ENCODE measurements around the gene SPAG9.

The SPAG9 gene

DNA sequence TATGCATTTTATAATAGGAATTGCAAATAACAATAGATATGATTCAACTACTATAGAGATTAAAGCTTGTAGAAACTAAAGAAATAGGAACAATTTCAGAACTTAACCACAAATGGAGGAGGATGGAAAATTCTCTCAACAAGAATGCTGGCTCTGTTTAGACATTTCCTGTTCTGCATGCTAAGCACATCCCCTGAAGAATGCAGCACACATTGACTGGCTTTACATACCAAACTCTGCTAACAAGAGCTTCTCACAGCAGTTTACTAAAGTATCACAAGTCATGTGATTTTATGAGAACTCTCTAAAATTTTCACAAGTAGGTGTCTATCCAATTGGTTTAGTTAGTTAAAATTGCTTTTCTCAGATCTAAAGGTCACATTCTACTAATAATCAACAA, 85.2 kb downstream of the SPAG9 start:
- peak; percentile 67 for DNase-seq (ENCODE audit: low read depth)

DNA sequence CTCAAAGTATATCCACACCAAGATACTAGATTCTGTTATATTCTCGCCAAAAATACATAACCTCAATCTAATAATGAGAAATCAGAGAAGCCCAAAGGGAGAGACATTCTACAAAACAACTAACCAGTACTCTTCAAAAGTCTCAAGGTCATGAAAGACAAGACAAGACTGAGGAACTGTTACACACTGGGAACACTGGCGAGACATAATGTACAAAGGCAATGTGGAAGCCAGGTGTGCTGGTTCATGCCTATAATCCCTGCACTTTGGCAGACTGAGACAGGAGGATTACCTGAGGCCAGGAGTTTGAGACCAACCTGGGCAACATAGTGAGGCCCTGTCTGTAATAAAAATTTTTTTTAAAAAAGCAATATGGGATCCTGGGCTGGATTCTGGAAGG, 85.9 kb downstream of the SPAG9 start:
- no peak for DNase-seq (ENCODE audit: low read depth)

DNA sequence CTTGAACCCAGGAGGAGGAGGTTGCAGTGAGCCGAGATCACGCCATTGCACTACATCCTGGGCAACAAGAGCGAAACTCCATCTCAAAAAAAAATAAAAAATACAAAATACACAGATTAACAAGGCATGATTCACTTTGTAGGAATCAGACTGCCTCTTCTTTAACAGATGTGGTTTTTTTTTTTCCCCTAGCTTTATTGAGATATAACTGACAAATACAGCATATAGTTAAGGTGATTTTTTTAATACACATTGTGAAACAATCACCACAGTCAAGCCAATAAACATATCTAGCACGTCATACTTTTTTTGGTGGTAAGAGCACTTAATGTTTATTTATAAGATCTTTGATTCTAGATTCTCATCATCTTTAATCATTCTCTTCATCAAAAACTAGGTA, 87.8 kb downstream of the SPAG9 start:
- DNase-seq (ENCODE audit: low read depth), result no peak

DNA sequence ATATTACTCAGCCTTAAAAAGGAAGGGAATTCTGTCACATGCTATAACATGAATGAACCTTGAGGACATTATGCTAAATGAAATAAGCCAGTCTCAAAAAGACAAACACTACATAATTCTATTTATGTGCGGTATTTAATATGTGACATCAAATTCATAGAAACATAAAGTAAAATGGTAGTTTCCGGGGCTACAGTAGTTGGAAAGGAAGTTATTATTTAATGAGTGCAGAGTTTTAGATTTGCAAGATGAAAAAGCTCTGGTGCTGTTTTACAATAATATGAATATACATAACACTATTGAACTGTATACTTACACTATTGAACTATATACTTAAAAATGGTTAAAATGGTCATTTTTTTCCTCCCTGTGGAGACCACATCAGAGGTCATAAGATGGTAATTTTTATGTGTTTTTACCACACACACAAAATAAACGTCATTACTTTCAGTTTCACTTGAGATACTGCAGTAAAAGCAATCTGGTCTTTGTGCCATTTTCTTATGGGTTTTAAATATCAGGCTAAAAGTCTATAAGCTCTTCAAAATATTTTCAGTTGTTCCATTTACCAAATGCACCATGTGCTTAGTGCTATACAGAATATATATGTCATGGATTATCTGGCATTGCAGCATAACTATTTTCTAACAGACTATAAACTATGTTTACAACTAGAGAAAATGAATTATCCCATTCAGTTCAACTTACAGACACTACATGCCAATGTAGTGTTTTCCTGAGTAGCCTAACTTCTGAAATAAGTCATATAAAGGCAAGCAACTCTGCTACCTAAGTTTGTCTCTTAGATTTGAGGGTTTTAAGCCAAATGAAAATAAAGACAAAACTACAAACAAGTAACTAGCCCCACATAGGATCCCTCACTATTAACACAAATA, 90.9 kb downstream of the SPAG9 start:
- peak; percentile 40 for DNase-seq (ENCODE audit: low read depth)

DNA sequence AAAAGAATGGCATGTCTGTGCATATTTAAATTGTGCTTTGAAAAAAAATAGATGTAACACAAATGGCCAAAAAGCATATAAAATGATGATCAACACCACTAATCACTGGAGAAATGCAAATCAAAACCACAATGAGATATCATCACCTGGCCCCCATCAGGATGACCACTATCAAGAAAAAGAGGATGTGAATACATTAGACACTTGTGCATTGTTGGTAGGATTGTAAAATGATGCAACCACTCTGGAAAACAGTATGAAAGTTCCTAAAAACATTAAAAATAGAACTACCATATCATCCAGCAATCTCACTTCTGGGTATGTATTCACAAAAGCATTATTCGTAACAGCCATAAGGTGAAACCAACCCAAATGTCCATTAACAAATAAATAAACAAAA, 91.5 kb downstream of the SPAG9 start:
- DNase-seq (ENCODE audit: low read depth), result no peak

DNA sequence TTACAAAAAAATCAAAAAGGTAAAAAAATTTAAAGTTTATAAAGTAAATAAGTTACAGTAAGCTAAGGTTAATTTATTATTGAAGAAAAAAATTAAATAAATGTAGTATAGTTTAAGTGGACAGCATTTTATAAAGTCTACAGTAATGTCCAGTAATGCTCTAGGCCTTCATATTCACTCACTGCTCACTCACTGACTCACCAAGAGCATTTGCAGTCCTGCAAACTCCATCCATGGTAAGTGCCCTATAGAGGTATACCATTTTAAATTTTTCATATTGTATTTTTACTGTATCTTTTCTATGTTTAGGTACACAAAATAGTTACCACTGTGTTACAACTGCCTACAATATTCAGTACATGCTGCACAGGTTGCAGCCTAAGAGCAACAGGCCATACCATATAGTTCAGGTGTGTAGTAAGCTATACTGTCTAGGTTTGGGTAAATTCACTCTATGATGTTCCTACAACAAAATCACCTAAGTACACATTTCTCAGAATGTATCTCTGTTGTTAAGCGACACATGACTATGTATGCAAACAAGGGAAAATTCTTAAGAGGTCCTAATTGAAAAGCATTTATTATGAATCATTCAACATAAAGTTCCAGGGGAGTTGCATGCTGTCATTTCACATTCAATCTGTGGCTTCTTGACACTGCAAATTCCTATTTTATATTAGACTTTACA, 92.3 kb downstream of the SPAG9 start:
- DNase-seq (ENCODE audit: low read depth), result no peak

DNA sequence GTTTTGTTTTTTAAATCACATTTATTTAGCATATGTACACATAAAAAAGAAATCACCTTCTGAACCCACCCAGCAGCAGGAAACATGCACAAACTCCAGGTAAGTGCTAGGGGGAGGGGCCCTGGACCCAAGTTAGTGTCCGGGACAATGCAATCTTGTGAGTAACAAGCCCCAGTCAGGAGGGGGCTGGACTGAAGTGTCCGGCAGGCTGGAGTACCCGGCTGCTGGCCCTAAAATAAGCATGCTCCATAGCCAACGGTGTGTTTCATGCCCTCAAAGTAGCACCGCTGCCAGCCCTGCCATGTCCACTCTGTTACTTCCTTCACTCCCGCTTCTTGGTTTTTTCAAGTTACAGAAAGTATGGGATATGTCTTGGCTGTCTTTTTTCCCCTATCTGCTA, 102.1 kb downstream of the SPAG9 start:
- DNase-seq (ENCODE audit: low read depth), result no peak

DNA sequence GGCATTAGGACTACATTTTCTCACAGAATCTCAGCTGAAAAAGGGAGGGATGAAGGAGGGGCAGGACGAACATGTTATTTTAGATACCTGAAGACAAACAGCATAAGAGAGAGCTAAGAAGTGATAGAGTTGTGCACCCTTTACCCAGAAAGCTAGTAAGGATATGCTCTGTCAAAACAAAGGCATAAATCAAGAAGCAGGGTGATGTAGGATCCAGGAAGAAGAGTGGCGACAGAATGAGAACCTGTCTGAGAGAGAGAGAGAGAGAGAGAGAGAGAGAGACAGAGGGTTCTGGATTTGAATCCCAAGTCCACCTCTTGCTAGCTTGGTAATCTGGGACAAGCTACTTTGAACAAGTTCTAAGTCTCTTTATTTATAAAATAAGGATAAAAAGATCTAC, 103.4 kb downstream of the SPAG9 start:
- no peak for DNase-seq (ENCODE audit: low read depth)

DNA sequence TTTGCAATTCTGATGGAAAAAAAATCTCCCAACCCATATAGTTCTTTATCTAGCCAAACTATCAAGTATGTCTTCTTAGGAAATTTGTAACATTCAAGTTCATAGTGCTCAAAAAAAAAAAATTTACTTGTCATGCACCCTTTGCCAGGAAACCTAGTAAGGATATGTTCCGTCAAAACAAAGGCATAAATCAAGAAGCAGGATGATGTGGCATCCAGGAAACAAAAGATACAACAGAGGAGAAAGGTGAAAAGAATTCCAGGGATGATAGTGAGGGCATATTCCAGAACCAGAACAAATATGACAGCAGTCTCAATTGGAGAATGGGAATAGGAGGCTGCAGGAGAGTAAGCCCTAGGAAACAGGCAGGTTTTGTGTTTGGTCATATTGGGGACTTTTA, 104.6 kb downstream of the SPAG9 start:
- DNase-seq (ENCODE audit: low read depth), result no peak

DNA sequence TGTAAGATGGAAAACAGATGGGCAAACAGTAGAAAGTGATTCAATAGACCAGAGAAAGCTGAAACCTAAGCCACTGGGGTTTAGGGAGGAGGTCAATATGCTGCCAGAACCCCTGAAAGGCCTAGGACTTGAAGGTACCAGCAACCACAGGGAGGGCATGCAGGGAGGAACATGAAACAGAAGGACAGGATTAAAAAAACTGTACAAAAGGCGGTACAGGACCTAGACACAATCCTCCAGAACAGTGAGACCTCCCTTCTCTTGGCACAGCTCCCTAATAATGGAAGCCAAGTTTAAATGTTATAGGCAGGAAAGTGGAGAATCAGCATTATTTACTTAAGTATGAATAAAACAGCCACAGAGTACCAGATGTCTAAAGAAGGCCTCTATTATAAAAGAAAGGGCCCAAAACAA, 105.5 kb downstream of the SPAG9 start:
- peak; percentile 49 for DNase-seq (ENCODE audit: low read depth)

DNA sequence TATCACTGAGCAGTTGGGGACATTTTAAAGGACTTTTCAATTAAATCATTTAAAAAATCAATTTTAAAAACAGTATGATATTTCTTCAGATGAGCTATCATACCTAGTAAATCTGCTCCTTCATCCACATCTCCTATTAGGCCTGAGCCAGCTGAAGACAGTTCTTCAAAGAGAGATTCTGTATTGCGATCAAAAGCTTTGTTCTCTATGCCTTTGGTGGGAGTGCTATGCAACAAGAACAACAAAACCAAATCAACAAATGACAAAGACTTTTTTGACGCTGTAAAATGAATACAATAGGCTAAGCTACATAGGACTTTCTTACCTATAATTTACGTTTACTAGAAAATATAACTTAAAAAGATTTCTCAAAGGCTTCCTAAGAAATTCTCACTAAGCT, 106.5 kb downstream of the SPAG9 start:
- DNase-seq (ENCODE audit: low read depth), result no peak

DNA sequence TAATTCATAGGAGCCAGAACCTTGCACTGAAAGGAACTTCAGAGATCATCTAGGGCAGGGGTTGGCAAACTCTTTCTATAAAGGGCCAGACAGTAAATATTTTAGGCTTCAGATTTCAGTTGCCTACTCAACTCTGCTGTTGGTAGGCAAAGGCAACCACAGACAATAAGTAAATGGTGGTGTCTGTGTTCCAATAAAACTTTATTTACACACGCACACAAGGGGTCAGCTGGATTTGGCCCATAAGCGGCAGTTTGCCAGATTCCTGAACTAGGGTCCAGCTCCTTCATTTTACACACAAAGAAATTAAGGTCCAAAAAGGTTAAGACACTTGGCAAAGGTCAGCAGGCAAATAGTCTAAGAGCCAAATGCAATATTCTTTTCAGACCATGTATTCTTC, 107.3 kb downstream of the SPAG9 start:
- DNase-seq (ENCODE audit: low read depth), result no peak

DNA sequence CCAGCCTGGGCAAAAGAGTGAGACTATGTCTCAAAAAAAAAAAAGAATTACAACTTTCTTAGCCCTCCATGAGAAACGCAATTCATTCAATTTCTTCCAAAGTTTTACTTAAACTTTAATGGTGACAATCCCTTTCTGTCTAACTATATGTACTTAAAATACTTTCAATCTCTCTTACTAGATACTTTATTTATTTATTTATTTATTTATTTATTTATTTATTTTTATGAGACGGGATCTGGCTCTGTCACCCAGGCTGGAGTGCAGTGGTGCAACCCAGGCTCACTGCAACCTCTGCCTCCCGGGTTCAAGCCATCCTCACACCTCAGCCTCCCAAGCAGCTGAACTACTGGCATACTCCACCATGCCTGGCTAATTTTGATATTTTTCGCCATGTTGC, 108.1 kb downstream of the SPAG9 start:
- DNase-seq (ENCODE audit: low read depth), result no peak

DNA sequence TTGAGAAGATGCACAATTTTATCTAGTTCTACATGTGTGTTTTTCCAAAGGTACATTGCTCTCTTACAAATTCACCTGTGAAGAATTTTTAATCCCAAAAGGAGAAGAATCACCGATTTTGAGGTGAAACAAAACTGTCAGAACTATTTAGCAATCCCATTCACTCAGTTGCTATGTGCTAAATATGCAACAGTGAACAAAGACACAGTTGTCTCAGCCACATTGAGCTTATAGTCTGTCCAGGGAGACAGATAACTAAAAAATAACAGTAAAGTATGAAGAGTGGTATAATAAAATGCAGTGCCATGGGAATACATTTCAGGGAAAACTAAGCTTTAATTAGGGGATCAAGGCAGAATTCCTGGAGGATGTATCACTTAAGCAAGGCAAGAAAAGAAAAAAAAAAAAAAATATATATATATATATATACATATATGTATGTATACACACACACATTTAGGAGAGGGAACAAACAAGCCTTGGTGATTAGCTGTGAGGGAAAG, 110.4 kb downstream of the SPAG9 start:
- DNase-seq (ENCODE audit: low read depth), result no peak

DNA sequence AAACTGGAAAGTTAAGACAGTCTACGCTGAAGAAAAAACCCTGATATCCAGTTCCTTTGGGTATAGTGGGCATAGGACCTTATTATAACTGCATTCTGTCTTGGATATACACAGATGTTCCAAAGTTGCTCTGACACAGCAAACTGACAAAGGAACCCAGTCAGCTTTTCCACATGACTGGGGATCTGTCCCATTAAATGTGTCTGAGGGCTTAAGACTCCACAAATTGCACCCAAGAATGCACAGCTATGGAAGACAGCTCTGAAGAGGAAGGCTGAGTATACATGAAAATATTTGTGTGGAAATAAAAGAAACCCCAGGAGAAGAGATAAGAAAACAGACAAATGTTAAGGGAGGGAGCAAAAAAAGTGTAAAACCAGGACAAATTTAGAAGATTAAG, 114.1 kb downstream of the SPAG9 start:
- peak; percentile 67 for DNase-seq (ENCODE audit: low read depth)

DNA sequence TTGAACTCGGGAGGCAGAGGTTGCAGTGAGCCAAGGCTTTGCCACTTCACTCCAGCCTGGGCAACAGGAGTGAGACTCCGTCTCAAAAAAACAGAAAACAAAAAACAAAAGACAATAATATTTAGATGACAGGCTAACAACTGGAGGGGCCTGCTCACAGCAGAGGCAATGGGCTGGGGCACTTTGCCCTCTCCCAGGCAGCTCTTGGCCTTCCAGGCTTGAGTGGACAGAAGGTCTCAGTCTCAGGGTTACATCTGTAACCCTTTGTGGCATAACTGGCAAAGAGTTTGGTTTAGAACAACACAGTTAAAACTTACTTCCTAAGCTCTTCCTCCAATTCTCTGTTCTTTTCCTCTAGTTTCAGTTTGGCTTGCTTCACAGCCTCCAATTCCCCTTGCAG, 114.9 kb downstream of the SPAG9 start:
- no peak for DNase-seq (ENCODE audit: low read depth)

DNA sequence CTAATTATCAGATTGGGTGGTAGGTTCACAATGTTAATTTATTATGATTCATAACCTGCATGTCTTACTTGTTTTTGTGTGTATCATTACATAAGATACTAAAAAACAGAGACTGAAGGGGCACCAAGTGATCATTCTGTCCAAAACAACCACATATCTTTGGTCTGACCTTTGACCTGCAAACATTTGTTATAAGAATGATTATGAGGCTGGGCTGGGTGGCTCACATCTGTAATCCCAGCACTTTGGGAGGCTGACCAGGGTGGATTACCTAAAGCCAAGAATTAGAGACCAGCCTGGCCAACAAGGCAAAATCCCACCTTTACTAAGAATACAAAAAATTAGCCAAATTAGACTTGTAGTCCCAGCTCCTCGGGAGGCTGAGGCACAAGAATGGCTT, 116.4 kb downstream of the SPAG9 start:
- no peak for DNase-seq (ENCODE audit: low read depth)

DNA sequence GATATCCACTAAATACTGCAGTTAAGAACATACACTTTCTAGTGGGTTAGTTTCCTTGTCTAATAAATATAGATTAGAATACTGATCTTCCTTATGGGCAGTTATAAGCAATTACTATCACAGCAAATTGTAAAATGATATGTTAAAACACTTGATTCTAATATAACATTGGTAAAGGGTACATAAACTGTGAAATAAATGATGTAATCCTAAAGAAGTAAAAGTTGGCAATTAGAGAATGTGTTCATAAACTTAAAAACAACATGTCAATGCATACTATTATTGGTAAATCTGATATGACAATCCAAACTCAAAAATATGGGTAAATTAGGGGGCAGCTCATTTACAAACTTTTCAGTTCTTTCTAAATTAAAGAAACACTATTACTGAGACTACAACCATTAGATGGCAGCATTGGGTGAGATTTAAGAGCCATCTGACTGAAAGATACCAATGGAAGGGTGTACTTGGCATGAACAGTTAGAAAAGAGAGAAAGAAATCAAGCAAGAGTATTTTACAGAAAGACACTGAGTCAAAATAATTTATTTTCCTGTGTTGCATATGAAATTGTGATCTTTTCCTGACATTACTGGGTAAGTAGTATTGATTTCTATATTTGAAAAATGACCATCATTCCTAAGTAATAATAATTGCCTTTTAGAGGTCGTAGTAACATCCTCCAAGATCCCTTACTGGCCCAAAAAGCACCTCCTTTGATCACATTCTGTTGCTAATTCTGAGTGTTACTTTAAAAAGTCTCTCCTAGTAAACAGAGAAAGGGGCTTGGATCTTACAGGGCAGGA, 119.6 kb downstream of the SPAG9 start:
- peak; percentile 55 for DNase-seq (ENCODE audit: low read depth)

DNA sequence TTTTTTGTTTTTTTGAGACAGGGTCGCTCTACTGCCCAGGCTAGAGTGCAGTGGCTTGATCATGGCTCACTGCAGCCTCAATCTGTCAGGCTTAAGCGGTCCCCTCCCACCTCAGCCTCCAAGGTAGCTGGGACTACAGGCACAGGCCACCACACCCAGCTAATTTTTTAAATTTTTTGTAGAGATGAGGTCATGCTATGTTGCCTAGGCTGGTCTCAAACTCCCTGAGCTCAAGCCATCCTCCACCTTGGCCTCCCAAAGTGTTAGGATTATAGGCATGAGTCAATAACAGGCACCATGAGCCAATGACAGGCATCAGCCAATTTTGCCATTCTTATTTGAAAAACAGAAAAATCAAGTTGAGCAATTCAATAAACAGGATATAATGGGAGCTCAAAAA, 125.0 kb downstream of the SPAG9 start:
- no peak for DNase-seq (ENCODE audit: low read depth)

DNA sequence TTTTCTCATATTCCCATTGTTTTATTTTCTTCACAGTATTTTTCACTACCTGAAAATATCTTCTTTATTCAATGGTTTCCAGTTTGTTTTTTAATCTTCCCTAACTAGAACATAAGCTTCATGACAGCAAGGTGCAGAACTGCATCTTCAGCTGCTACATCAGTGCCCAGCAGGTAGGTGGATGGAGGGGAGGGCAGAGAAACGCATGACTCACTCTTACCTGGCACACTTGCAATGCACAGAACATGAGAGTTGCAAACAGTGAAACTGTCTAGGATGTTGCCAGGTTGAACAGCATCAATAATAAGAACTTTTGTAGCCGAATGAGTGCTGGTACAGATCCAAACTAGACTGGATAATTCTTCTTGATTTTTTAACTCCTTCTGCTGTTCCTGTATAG, 127.1 kb downstream of the SPAG9 start:
- no peak for DNase-seq (ENCODE audit: low read depth)

DNA sequence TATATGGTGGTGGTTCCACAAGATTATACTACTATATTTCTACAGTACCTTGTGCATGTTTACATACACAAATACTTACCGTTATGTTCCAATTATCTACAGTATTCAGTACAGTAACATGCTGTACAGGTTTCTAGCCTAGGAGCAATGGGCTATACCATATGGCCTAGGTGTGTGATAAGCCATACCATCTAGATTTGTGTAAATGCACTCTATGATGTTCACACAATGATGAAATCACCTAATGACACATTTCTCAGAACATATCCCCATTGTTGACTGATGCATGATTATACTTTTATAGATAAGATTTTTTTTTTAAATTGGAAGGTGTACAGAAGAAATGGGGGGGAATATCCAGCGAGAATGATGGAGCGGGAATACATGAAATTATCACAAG, 131.5 kb downstream of the SPAG9 start:
- DNase-seq (ENCODE audit: low read depth), result no peak

DNA sequence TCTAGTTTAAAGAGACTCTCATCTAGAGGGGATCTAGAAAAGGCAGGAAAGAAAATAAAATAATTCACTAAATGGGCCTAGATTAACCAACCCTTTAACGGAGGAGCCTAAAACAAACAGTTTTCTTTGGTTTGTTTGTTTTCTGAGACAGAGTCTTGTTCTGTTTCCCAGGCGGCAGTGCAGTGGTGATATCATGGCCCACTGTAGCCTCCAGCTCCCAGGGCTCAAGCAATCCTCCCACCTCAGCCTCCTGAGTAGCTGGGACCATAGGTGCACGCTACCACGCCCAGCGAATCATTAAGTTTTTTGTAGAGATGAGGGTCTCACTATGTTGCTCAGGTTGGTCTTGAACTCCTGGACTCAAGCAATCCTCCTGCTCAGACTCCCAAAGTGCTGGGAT, 132.2 kb downstream of the SPAG9 start:
- no peak for DNase-seq (ENCODE audit: low read depth)

Measured in stromal cell of bone marrow (primary cell).